GM19035 (cell line): ENCODE data around the gene ZNF503.
"Not testable (repeated sequence)": the region's sequence is repeated elsewhere in the genome, so short reads cannot be mapped to it uniquely, and the experiment has no call there.

Source experiments
- ATAC-seq: cut with Tn5 transposase; IDR thresholded peaks from one replicate; pipeline ENCODE4 v1.9.1; 2021; ENCODE audit not compliant: unreplicated experiment

Gene ZNF503

GRCh38 chr10:75395932-75396630 lies 5.5 kb downstream of the ZNF503 start:
- ATAC-seq, result no peak

- ATAC-seq, result no peak
Measured at GRCh38 chr10:75395066-75395931, 6.3 kb downstream of the ZNF503 start.

GRCh38 chr10:75394221-75394620 lies 7.3 kb downstream of the ZNF503 start:
- no peak for ATAC-seq

GRCh38 chr10:75392744-75393143 lies 8.8 kb downstream of the ZNF503 start:
- ATAC-seq, result no peak

- no peak for ATAC-seq
Measured at GRCh38 chr10:75392271-75392670, 9.3 kb downstream of the ZNF503 start.

GRCh38 chr10:75390178-75390577 lies 11.4 kb downstream of the ZNF503 start:
- ATAC-seq, result no peak

- no peak for ATAC-seq
Measured at GRCh38 chr10:75388082-75388481, 13.5 kb downstream of the ZNF503 start.

- no peak for ATAC-seq
Measured at GRCh38 chr10:75386128-75386527, 15.4 kb downstream of the ZNF503 start.

- no peak for ATAC-seq
Measured at GRCh38 chr10:75379817-75380216, 21.7 kb downstream of the ZNF503 start.

GRCh38 chr10:75379212-75379724 lies 22.3 kb downstream of the ZNF503 start:
- no peak for ATAC-seq

- no peak for ATAC-seq
Measured at GRCh38 chr10:75378379-75378778, 23.2 kb downstream of the ZNF503 start.

- no peak for ATAC-seq
Measured at GRCh38 chr10:75377869-75378268, 23.7 kb downstream of the ZNF503 start.

- ATAC-seq, result no peak
Measured at GRCh38 chr10:75375838-75376237, 25.7 kb downstream of the ZNF503 start.

GRCh38 chr10:75371010-75371409 lies 30.6 kb downstream of the ZNF503 start:
- no peak for ATAC-seq

GRCh38 chr10:75369838-75370237 lies 31.7 kb downstream of the ZNF503 start:
- ATAC-seq, result not testable (repeated sequence)

GRCh38 chr10:75367901-75368300 lies 33.7 kb downstream of the ZNF503 start:
- ATAC-seq, result no peak

- ATAC-seq, result no peak
Measured at GRCh38 chr10:75367021-75367487, 34.5 kb downstream of the ZNF503 start.

- no peak for ATAC-seq
Measured at GRCh38 chr10:75363431-75363830, 38.1 kb downstream of the ZNF503 start.

GRCh38 chr10:75359876-75360275 lies 41.7 kb downstream of the ZNF503 start:
- not testable (repeated sequence) for ATAC-seq

- no peak for ATAC-seq
Measured at GRCh38 chr10:75358835-75359421, 42.6 kb downstream of the ZNF503 start.

GRCh38 chr10:75358132-75358531 lies 43.4 kb downstream of the ZNF503 start:
- no peak for ATAC-seq

- ATAC-seq, result no peak
Measured at GRCh38 chr10:75357500-75357899, 44.1 kb downstream of the ZNF503 start.
